ENCODE measurements around the gene APEH.

APEH gene

GRCh38 chr3:49662720-49663413 is 11.3 kb upstream of the APEH start:
- Histone ChIP-seq H3K27me3 (no peaks in the 10 kb centered on the region), H3K36me3 (no peaks in the 10 kb centered on the region), H3K9me3 (no peaks in the 10 kb centered on the region), H3K4me3 (ENCODE audit: low read depth, low read length) (no peak overlapping the region), H3K4me1 (no peaks in the 10 kb centered on the region)
- no peak for TF ChIP-seq CTCF (IDR thresholded peaks at IDR 0.05; ENCODE audit: low read depth, low read length)
- DNase-seq, result no peak

- TF ChIP-seq CTCF (IDR thresholded peaks at IDR 0.05; ENCODE audit: low read depth, low read length), result no peak
- no peaks in the 10 kb centered on the region for H3K36me3 ChIP-seq
- H3K4me1 ChIP-seq, result no peaks in the 10 kb centered on the region
- H3K27me3 ChIP-seq, result no peaks in the 10 kb centered on the region
- no peak overlapping the region for H3K4me3 ChIP-seq (ENCODE audit: low read depth, low read length)
- no peaks in the 10 kb centered on the region for H3K9me3 ChIP-seq
- DNase-seq, result no peak
Observed at GRCh38 chr3:49663831-49664230, 10.3 kb upstream of the APEH start.

GRCh38 chr3:49664300-49664699 is 9.9 kb upstream of the APEH start:
- H3K36me3 ChIP-seq, result no peaks in the 10 kb centered on the region
- TF ChIP-seq CTCF (IDR thresholded peaks at IDR 0.05; ENCODE audit: low read depth, low read length), result no peak
- DNase-seq, result no peak
- no peaks in the 10 kb centered on the region for H3K9me3 ChIP-seq
- no peaks in the 10 kb centered on the region for H3K4me1 ChIP-seq
- H3K4me3 ChIP-seq (ENCODE audit: low read depth, low read length), result no peak overlapping the region
- H3K27me3 ChIP-seq, result no peaks in the 10 kb centered on the region

- no peak for DNase-seq
- H3K9me3 ChIP-seq, result no peaks in the 10 kb centered on the region
- H3K4me1 ChIP-seq, result no peaks in the 10 kb centered on the region
- no peaks in the 10 kb centered on the region for H3K36me3 ChIP-seq
- no peak overlapping the region for H3K4me3 ChIP-seq (ENCODE audit: low read depth, low read length)
- H3K27me3 ChIP-seq, result no peaks in the 10 kb centered on the region
- TF ChIP-seq CTCF (IDR thresholded peaks at IDR 0.05; ENCODE audit: low read depth, low read length), result no peak
Observed at GRCh38 chr3:49665822-49666519, 8.2 kb upstream of the APEH start.

GRCh38 chr3:49666592-49666991 is 7.6 kb upstream of the APEH start:
- Histone ChIP-seq H3K4me1 (no peaks in the 10 kb centered on the region), H3K9me3 (no peaks in the 10 kb centered on the region), H3K27me3 (no peaks in the 10 kb centered on the region), H3K36me3 (no peaks in the 10 kb centered on the region), H3K4me3 (ENCODE audit: low read depth, low read length) (no peak overlapping the region)
- no peak for DNase-seq
- TF ChIP-seq CTCF (IDR thresholded peaks at IDR 0.05; ENCODE audit: low read depth, low read length), result no peak

Data from BE2C (cell line).